HG02798 (cell line): Measurements from ENCODE around the gene RENBP.

Source experiments
- ATAC-seq: cut with Tn5 transposase; IDR thresholded peaks from one replicate; pipeline ENCODE4 v1.9.1; 2021; ENCODE audit warnings: mild to moderate bottlenecking; ENCODE audit not compliant: unreplicated experiment, poor library complexity

Gene RENBP

GRCh38 chrX:153944140-153944799, at the start of gene RENBP:
Gene RENBP (minus strand): TSS chrX:153944643. CDS start chrX:153944610, 33 bp downstream.
- peak; percentile 38 for ATAC-seq

- no peak for ATAC-seq
These were observed 49.5 kb upstream of the RENBP start for GRCh38 chrX:153993978-153994377.

- no peak for ATAC-seq
These were observed 48.6 kb upstream of the RENBP start for GRCh38 chrX:153993079-153993478.

- ATAC-seq: no peak
These were observed 47.7 kb upstream of the RENBP start for GRCh38 chrX:153992180-153992579.

GRCh38 chrX:153991013-153991580, 46.7 kb upstream of the RENBP start:
- ATAC-seq: no peak

GRCh38 chrX:153989973-153990655, 45.7 kb upstream of the RENBP start:
- no peak for ATAC-seq

GRCh38 chrX:153988493-153988892, 44.0 kb upstream of the RENBP start:
- ATAC-seq: no peak

GRCh38 chrX:153984351-153985178, 40.1 kb upstream of the RENBP start:
- no peak for ATAC-seq

GRCh38 chrX:153983321-153983801, 38.9 kb upstream of the RENBP start:
- ATAC-seq: no peak

- no peak for ATAC-seq
These were observed 37.5 kb upstream of the RENBP start for GRCh38 chrX:153981771-153982533.

GRCh38 chrX:153981231-153981630, 36.8 kb upstream of the RENBP start:
- ATAC-seq: no peak

GRCh38 chrX:153980394-153980793, 36.0 kb upstream of the RENBP start:
- peak; percentile 68 for ATAC-seq

- ATAC-seq: no peak
These were observed 30.4 kb upstream of the RENBP start for GRCh38 chrX:153974726-153975286.

GRCh38 chrX:153974003-153974725, 29.7 kb upstream of the RENBP start:
- ATAC-seq: no peak

GRCh38 chrX:153973127-153974002, 28.9 kb upstream of the RENBP start:
- ATAC-seq: no peak

- ATAC-seq: peak; percentile 59
These were observed 28.1 kb upstream of the RENBP start, which contains the start of gene TMEM187 for GRCh38 chrX:153972368-153973126. Gene TMEM187 (plus strand): TSS chrX:153972754. CDS start chrX:153982063, 9,309 bp downstream.
